HCT116 (cell line): ENCODE results near the gene PDE4A. TPM values are rescaled to one million over a fixed set of nuclear protein-coding genes. Genes with fewer than 3 reads are reported as not detected.

ENCODE experiments used
- ATAC-seq: fragments of 200-7000 bp; cut with Tn5 transposase; 2 replicates; pipeline ENCODE4 v1.9.1; 2020; ENCODE audit warnings: mild to moderate bottlenecking, moderate library complexity
- BruUV-seq: library from RNA; stranded (reverse); fragments of 400-500 nt; replicated peaks from 2 replicates; lab custom pipeline; 2021; lab: Mats Ljungman, UMichigan
- CTCF ChIA-PET: fragments of 300-600 bp; sonication (Branson Sonifier 250); formaldehyde crosslinking; loops from one replicate; lab custom pipeline; 2021; ENCODE audit warnings: antibody characterized with exemption; lab: Charles Lee
- POLR2A ChIA-PET: fragments of 300-600, 350-600 bp; sonication (Branson Sonifier 250); formaldehyde crosslinking; loops from one replicate; lab custom pipeline; 2021; ENCODE audit warnings: antibody characterized with exemption; lab: Charles Lee
- RAD21 ChIA-PET, 2 experiments: fragments of 300-600 bp; sonication (Branson Sonifier 250); formaldehyde crosslinking; loops; one replicate each; lab custom pipeline; 2023; ENCODE audit warnings: low total read pairs in 2 of 2; ENCODE audit not compliant: uncharacterized antibody in 2 of 2, unreplicated experiment in 2 of 2, low non-redundant PET in 1 of 2; lab: Charles Lee
- DNase-seq: peaks from one replicate; pipeline ENCODE4 v3.0.0-alpha.2; 2010; ENCODE audit warnings: low read depth, low spot score
- H2AFZ ChIP-seq: fragments of 200-600 bp; shearing (Covaris generic), sonication (generic); 2 replicates; pipeline ENCODE4 v1.6.1; 2017; ENCODE audit warnings: low read depth, mixed run types, mixed read lengths, antibody characterized with exemption, low read length; ENCODE audit not compliant: poor library complexity, severe bottlenecking
- H3K27ac ChIP-seq: 2 replicates; pipeline ENCODE4 v1.5.1; 2012; ENCODE audit warnings: low read depth, low read length
- H3K27me3 ChIP-seq: fragments of 200-600 bp; sonication (generic); 2 replicates; pipeline ENCODE4 v1.6.1; 2016; ENCODE audit warnings: mixed run types, low read length, mixed read lengths; ENCODE audit not compliant: insufficient read depth
- H3K36me3 ChIP-seq, 2 experiments: fragments of 200-500 bp in 1 of 2; fragments of 200-600 bp in 1 of 2; sonication (Bioruptor generic) in 1 of 2; sonication (generic) in 1 of 2; 2 replicates each; pipeline versions ENCODE4 v1.5.1 to v1.6.1; 2014 to 2016; ENCODE audit warnings: low read length in 2 of 2, inconsistent platforms in 1 of 2, mixed read lengths in 1 of 2, mixed run types in 1 of 2; ENCODE audit not compliant: insufficient read depth in 2 of 2, control insufficient read depth in 1 of 2
- H3K4me1 ChIP-seq, 2 experiments: fragments of 200-600 bp in 1 of 2; sonication (generic) in 1 of 2; 2 replicates each; pipeline versions ENCODE4 v1.5.1 to v1.6.1; 2012 to 2017; ENCODE audit warnings: low read length in 2 of 2, inconsistent platforms in 1 of 2, mild to moderate bottlenecking in 1 of 2, mixed read lengths in 1 of 2, mixed run types in 1 of 2, moderate library complexity in 1 of 2; ENCODE audit not compliant: insufficient read depth in 2 of 2, control insufficient read depth in 1 of 2
- H3K4me2 ChIP-seq: fragments of 200-600 bp; sonication (generic); 2 replicates; pipeline ENCODE4 v1.6.1; 2017; ENCODE audit warnings: mixed run types, low read length, mixed read lengths
- H3K4me3 ChIP-seq, 2 experiments: fragments of 200-600 bp in 1 of 2; sonication (generic) in 1 of 2; replicated peaks in 1 of 2; 2 replicates each; pipeline ENCODE4 v1.5.1; 2011 to 2016; ENCODE audit warnings: low read length in 2 of 2, control low read depth in 1 of 2, low read depth in 1 of 2, mild to moderate bottlenecking in 1 of 2, mixed read lengths in 1 of 2, mixed run types in 1 of 2
- H3K79me2 ChIP-seq: fragments of 200-600 bp; sonication (generic); 2 replicates; pipeline ENCODE4 v1.6.1; 2017; ENCODE audit warnings: mild to moderate bottlenecking, mixed run types, low read length, moderate library complexity, mixed read lengths; ENCODE audit not compliant: insufficient read depth
- H3K9ac ChIP-seq: fragments of 200-600 bp; sonication (generic); 2 replicates; pipeline ENCODE4 v1.6.1; 2016; ENCODE audit warnings: low read length, mixed read lengths
- H3K9me2 ChIP-seq: fragments of 200-600 bp; sonication (generic), shearing (Covaris generic); 2 replicates; pipeline ENCODE4 v1.6.1; 2017; ENCODE audit warnings: mixed run types, mild to moderate bottlenecking, moderate library complexity; ENCODE audit not compliant: insufficient read depth
- H3K9me3 ChIP-seq, 2 experiments: fragments of 200-500 bp in 1 of 2; fragments of 200-600 bp in 1 of 2; sonication (Bioruptor generic) in 1 of 2; sonication (generic) in 1 of 2; 2 replicates each; pipeline ENCODE4 v1.6.1; 2014 to 2017; ENCODE audit warnings: low read length in 2 of 2, mixed read lengths in 2 of 2, inconsistent platforms in 1 of 2, low read depth in 1 of 2, mild to moderate bottlenecking in 1 of 2, mixed run types in 1 of 2, moderate library complexity in 1 of 2; ENCODE audit not compliant: control insufficient read depth in 1 of 2, insufficient read depth in 1 of 2
- H4K20me1 ChIP-seq: fragments of 200-600 bp; sonication (generic), shearing (Covaris generic); 2 replicates; pipeline ENCODE4 v1.6.1; 2017; ENCODE audit warnings: mixed run types, mild to moderate bottlenecking, moderate library complexity; ENCODE audit not compliant: insufficient read depth
- CEBPB ChIP-seq: IDR thresholded peaks from 2 replicates; pipeline ENCODE4 v1.6.1; 2012; ENCODE audit warnings: low read depth
- ELF1 ChIP-seq: IDR thresholded peaks from 2 replicates; pipeline ENCODE4 v1.6.1; 2012; ENCODE audit warnings: low read depth, borderline replicate concordance
- FOSL1 ChIP-seq: IDR thresholded peaks from 2 replicates; pipeline ENCODE4 v1.6.1; 2012; ENCODE audit warnings: low read depth
- JUND ChIP-seq: IDR thresholded peaks from 2 replicates; pipeline ENCODE4 v1.6.1; 2012
- POLR2AphosphoS5 ChIP-seq: IDR thresholded peaks from 2 replicates; pipeline ENCODE4 v1.6.1; 2011; ENCODE audit warnings: mild to moderate bottlenecking, low read depth, low read length, moderate library complexity
- TCF7L2 ChIP-seq: IDR thresholded peaks from 2 replicates; pipeline ENCODE4 v1.7.0; 2011; ENCODE audit warnings: borderline replicate concordance, inconsistent platforms; ENCODE audit not compliant: insufficient read depth, insufficient read length; ENCODE audit errors: extremely low read depth
- intact Hi-C: fragments of 100-400 bp; cut with micrococcal nuclease; formaldehyde crosslinking; loops from 2 replicates; pipeline ENCODE4 v1.10.0; 2022
- total RNA-seq: library from RNA; stranded (reverse); gene quantifications from one replicate; pipeline ENCODE4 v1.2.1, GENCODE V29; 2021; ENCODE audit not compliant: unreplicated experiment
- TF ChIP-seq, protein P1 (sequence below): IDR thresholded peaks from 2 replicates; pipeline ENCODE4 v1.6.1; 2012; ENCODE audit warnings: low read depth
- TF ChIP-seq, protein P2 (sequence below): IDR thresholded peaks from 2 replicates; pipeline ENCODE4 v1.6.1; 2012
- TF ChIP-seq, protein P3 (sequence below), 3 experiments: fragments of 200-600 bp in 1 of 3; sonication (generic) in 1 of 3; IDR thresholded peaks in 2 of 3; conservative IDR thresholded peaks in 1 of 3; 2 replicates each; pipeline ENCODE4 v1.5.1; 2012 to 2017; ENCODE audit warnings: low read depth in 2 of 3, low read length in 2 of 3, antibody characterized with exemption in 1 of 3, borderline replicate concordance in 1 of 3, control low read depth in 1 of 3, mild to moderate bottlenecking in 1 of 3, mixed read lengths in 1 of 3, mixed run types in 1 of 3, moderate library complexity in 1 of 3; ENCODE audit not compliant: insufficient read depth in 1 of 3

Gene PDE4A
- total RNA-seq, 1 experiment from 2014 or later: 33.7 TPM

GRCh38 chr19:10419646-10420443, 493 bp upstream of the PDE4A start (continued):
- TF ChIP-seq, protein P1, sequence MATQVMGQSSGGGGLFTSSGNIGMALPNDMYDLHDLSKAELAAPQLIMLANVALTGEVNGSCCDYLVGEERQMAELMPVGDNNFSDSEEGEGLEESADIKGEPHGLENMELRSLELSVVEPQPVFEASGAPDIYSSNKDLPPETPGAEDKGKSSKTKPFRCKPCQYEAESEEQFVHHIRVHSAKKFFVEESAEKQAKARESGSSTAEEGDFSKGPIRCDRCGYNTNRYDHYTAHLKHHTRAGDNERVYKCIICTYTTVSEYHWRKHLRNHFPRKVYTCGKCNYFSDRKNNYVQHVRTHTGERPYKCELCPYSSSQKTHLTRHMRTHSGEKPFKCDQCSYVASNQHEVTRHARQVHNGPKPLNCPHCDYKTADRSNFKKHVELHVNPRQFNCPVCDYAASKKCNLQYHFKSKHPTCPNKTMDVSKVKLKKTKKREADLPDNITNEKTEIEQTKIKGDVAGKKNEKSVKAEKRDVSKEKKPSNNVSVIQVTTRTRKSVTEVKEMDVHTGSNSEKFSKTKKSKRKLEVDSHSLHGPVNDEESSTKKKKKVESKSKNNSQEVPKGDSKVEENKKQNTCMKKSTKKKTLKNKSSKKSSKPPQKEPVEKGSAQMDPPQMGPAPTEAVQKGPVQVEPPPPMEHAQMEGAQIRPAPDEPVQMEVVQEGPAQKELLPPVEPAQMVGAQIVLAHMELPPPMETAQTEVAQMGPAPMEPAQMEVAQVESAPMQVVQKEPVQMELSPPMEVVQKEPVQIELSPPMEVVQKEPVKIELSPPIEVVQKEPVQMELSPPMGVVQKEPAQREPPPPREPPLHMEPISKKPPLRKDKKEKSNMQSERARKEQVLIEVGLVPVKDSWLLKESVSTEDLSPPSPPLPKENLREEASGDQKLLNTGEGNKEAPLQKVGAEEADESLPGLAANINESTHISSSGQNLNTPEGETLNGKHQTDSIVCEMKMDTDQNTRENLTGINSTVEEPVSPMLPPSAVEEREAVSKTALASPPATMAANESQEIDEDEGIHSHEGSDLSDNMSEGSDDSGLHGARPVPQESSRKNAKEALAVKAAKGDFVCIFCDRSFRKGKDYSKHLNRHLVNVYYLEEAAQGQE: no peak
- TF ChIP-seq, all 23 proteins: peak for 7

DNA sequence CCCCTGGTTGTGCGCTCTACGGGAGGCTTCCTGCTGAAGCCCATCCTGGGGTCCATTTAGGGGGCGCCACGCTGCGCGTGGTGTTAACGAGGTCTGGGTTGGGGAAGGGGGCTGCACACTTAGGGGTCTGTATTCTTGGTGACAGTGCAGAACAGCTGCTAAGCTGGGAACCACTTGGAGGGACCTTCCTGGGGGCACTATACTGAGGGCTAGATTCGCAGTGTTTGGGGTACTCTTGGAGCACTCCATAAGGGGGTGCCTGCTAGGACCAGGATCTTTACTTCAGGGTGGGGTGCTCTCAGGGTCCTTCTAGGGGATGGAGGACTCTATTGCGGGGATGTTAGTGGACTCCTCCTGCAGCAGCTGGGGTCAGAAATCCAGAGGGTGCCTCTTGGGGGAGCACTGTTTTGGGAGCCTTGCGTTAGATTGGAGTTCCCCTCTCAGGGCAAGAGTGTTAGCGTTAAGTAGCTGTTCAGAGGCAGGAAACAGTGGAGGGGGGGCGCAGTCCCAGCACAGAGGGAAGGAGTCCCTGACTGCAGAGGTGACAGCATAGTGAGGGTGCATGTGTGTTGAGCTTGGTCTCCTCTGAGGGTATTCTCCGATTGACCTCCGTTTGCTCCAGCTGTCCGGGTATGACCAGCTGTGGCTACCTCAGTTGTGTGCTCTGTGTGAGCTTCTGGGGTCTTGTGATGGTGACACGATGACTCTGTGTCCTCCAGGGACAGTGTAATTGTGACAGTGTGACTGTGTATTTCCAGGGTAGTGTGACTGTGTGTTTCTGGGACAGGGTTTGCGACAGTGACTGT, 1.1 kb downstream of the PDE4A start:
- H3K79me2 ChIP-seq: peaks cover 30% of the 10 kb centered on the region
- no peaks in the 10 kb centered on the region for H3K9me3 ChIP-seq
- no peaks in the 10 kb centered on the region for H3K36me3 ChIP-seq
- H3K9me2 ChIP-seq: no peaks in the 10 kb centered on the region
- no peak overlapping the region for H2AFZ ChIP-seq
- peak overlapping the region; percentile 80; the same call in 1 of the 2 replicates for H3K27ac ChIP-seq
- BruUV-seq: no TSS peak
- H3K27me3 ChIP-seq: no peaks in the 10 kb centered on the region
- peak overlapping the region; percentile 74 for H3K4me2 ChIP-seq
- RAD21 ChIA-PET: no interaction called here
- H4K20me1 ChIP-seq: no peaks in the 10 kb centered on the region
- intact Hi-C loops: no loop called here
- DNase-seq: no peak
- ATAC-seq: no peak
- peak overlapping the region; percentile 66 for H3K9ac ChIP-seq
- TF ChIP-seq JUND (no peak), FOSL1 (no peak), CEBPB (no peak), TCF7L2 (no peak), ELF1 (no peak), POLR2AphosphoS5 (no peak)
- TF ChIP-seq, protein P2, sequence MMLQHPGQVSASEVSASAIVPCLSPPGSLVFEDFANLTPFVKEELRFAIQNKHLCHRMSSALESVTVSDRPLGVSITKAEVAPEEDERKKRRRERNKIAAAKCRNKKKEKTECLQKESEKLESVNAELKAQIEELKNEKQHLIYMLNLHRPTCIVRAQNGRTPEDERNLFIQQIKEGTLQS: no peak
- TF ChIP-seq, protein P3, sequence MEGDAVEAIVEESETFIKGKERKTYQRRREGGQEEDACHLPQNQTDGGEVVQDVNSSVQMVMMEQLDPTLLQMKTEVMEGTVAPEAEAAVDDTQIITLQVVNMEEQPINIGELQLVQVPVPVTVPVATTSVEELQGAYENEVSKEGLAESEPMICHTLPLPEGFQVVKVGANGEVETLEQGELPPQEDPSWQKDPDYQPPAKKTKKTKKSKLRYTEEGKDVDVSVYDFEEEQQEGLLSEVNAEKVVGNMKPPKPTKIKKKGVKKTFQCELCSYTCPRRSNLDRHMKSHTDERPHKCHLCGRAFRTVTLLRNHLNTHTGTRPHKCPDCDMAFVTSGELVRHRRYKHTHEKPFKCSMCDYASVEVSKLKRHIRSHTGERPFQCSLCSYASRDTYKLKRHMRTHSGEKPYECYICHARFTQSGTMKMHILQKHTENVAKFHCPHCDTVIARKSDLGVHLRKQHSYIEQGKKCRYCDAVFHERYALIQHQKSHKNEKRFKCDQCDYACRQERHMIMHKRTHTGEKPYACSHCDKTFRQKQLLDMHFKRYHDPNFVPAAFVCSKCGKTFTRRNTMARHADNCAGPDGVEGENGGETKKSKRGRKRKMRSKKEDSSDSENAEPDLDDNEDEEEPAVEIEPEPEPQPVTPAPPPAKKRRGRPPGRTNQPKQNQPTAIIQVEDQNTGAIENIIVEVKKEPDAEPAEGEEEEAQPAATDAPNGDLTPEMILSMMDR (IDR thresholded peaks at IDR 0.05 in 2 of 3, conservative IDR thresholded peaks at IDR 0.05 in 1 of 3; ENCODE audit: borderline replicate concordance in 1 of 3, insufficient read depth in 1 of 3, low read depth in 2 of 3, low read length in 2 of 3): 0 out of 6 replicates have a peak, but pooled peaks of 1 of the 3 experiments have one; percentile 23
- TF ChIP-seq, all 23 proteins: peak for 1
- H3K4me1 ChIP-seq: peaks cover 38 to 77% of the 10 kb centered on the region in 2 experiments
- CTCF ChIA-PET: interaction anchor here (1.1 to 1.2 kb wide), 2 partner anchors 10 to 18 kb away, joined by 4 read pairs; partner anchors contain the start of gene CDC37
- POLR2A ChIA-PET: interaction anchor here (0.5 to 1.8 kb wide), 3 partner anchors 10 to 132 kb away, joined by 3 to 4 read pairs (median 3); partner anchors contain the start of gene ICAM5
- H3K4me3 ChIP-seq: peak overlapping the region; percentile 61 to 70
